Measurements from ENCODE around the gene EXTL1.

EXTL1 gene

DNA sequence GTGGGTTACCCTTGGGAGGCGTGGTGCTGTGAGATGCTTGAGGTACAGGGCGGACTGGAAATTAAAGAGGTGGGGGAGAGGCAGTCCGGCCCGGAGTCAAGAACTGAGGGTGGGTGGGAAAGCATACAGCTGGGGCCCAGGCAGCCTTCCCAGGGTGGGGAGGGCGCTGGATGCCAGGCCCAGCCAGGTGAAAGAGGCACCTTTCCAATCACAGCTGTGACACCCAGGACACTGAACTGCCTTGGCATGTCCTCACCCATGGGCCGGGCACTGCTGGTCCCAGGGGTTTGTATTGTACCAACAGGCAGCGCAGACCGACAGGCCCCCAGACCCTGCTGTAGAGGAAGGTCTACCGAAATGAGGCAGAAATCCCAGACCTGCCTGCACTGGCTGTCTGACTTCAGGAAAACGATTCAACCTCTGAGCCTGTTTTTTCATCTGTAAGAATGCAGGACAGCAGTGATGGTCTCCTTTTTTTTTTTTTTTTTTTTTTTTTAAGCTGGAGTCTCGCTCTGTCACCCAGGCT is 15.2 kb downstream of the EXTL1 start:
- H3K4me3 ChIP-seq (ENCODE audit: low read length), result no peak overlapping the region
- DNase-seq (ENCODE audit: low read depth), result no peak
- TF ChIP-seq, protein P1, sequence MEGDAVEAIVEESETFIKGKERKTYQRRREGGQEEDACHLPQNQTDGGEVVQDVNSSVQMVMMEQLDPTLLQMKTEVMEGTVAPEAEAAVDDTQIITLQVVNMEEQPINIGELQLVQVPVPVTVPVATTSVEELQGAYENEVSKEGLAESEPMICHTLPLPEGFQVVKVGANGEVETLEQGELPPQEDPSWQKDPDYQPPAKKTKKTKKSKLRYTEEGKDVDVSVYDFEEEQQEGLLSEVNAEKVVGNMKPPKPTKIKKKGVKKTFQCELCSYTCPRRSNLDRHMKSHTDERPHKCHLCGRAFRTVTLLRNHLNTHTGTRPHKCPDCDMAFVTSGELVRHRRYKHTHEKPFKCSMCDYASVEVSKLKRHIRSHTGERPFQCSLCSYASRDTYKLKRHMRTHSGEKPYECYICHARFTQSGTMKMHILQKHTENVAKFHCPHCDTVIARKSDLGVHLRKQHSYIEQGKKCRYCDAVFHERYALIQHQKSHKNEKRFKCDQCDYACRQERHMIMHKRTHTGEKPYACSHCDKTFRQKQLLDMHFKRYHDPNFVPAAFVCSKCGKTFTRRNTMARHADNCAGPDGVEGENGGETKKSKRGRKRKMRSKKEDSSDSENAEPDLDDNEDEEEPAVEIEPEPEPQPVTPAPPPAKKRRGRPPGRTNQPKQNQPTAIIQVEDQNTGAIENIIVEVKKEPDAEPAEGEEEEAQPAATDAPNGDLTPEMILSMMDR (conservative IDR thresholded peaks at IDR 0.05; ENCODE audit: low read length), result no peak

DNA sequence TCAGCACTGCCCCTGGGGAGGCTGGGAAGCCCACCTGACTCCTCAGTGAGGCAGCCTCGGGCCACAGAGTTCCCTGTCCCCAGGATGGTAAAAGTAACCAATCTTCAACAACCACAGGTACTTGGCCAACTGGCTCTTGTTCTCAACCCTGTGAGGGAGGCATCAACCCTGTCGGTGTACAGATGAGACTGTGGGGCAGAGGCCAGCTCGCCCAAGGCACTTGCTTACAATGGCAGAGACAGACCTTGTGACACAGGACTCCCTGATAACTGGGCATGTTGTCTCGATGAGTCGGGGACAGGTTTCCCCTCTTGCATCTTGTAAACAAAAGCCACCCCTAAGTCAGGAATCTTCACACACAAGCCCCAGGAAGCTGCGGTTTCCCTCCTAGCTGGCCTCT is 16.3 kb downstream of the EXTL1 start:
- DNase-seq (ENCODE audit: low read depth), result no peak
- no peak overlapping the region for H3K4me3 ChIP-seq (ENCODE audit: low read length)
- TF ChIP-seq, protein P1 (conservative IDR thresholded peaks at IDR 0.05; ENCODE audit: low read length), result no peak

DNA sequence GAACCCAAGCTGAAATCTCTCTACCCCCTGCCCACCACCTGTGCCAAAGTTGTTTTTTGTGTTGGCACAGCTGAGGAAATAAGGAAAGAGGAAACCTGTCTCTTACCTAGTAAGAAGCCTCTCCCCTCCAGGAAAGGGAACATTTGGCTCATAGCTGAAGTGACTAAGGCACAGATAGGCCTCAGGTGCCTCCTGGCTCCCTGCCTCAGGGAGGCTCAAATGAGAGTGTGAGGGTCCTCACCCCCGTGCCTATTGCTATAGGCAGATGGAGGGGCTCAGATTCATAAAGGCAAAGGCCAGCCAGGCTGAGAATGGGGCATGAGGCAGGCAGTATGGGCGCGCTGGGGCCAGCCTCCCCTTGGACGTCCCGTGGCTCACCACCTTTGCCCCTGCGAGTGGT is 16.9 kb downstream of the EXTL1 start:
- TF ChIP-seq, protein P1 (conservative IDR thresholded peaks at IDR 0.05; ENCODE audit: low read length), result no peak
- H3K4me3 ChIP-seq (ENCODE audit: low read length), result no peak overlapping the region
- DNase-seq (ENCODE audit: low read depth), result no peak

DNA sequence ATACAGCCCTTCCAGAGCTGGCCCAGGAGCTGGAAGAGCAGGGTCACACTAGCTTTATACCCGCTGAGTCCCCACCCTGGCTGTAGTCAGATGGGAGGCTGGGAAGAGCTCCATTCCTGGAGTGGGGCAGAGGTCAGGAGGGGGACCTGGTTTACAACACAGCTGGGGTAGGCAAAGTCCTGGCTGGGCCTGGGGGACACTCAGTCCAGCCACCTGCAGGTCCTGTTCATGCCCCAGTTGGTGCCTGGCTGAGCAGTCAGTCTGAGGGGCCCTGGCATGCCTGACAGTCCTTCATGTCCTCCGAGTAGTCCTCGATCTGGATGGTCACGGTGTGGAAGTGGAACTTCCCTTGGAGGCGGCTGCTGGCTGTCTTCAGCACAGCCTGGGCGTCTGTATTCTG is 17.3 kb downstream of the EXTL1 start:
- no peak overlapping the region for H3K4me3 ChIP-seq (ENCODE audit: low read length)
- DNase-seq (ENCODE audit: low read depth), result no peak
- TF ChIP-seq, protein P1 (conservative IDR thresholded peaks at IDR 0.05; ENCODE audit: low read length), result no peak

DNA sequence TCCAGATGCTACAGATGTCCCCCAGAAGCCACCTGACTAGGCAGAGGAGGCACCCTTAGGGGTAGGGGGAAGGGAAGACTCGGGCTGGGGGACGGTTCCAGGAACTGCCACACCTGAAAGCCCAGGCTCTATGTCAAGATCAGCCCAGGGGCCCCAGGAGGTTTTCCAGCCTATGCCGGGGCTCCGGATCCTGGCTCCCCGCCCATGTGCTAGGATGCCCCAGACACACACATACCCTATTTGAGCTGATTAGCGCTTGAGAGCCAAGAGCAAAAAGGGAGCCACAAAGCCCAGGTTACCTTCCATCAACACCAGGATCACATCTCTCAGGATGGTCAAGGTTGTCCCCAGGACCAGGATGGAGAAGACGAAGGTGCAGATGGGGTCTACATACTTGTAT is 19.8 kb downstream of the EXTL1 start:
- no peak for DNase-seq (ENCODE audit: low read depth)
- TF ChIP-seq, protein P1 (conservative IDR thresholded peaks at IDR 0.05; ENCODE audit: low read length), result no peak
- H3K4me3 ChIP-seq (ENCODE audit: low read length), result no peak overlapping the region

DNA sequence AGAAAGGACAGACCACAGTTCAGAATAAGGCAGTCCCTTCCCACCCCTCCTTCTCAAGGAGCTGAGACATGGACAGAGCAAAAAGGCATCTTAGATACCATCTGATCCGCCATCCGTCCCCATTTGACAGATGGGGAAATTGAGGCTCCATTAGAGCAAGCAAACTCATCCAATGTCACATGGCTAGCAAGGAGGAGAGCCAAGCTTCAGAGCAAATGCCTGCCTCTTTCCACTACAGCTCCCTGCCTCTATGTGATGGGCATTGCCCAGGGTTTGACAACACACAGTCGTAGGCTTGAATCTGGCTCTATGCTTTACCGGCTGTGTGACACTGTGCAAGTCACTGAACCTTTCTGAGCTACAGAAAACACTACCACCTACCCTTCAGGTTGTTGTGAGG is 20.4 kb downstream of the EXTL1 start:
- TF ChIP-seq, protein P1 (conservative IDR thresholded peaks at IDR 0.05; ENCODE audit: low read length), result no peak
- DNase-seq (ENCODE audit: low read depth), result no peak
- no peak overlapping the region for H3K4me3 ChIP-seq (ENCODE audit: low read length)

DNA sequence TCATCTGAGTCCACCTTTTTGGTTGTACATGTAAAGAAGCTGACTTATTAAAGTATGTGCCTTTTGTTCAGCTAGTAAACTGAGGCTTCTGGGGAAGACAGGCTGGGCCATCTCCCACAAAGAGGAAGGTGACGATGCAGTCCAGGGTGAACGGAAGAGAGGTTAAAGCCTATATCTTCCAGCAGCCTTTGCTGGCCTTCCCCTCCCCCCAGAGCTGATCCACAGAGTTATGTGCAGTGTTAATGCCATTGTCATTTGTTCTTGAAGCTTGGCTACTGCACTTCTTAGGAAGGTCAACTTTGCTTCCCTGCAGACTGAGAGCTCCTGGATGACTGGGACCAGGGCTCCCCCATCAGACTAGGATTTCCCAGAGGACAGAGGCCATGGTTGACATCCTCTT is 22.2 kb downstream of the EXTL1 start:
- no peak overlapping the region for H3K4me3 ChIP-seq (ENCODE audit: low read length)
- DNase-seq (ENCODE audit: low read depth), result no peak

More for the DNA sequence above, 22.2 kb downstream of the EXTL1 start:
- TF ChIP-seq, protein P1 (conservative IDR thresholded peaks at IDR 0.05; ENCODE audit: low read length), result no peak

Measured in AG10803 (cell line).